Activated CD8-positive, alpha-beta memory T cell treated with anti-CD3 and anti-CD28 coated beads, Interleukin-2, amount 50 U/mL, for 24 hours (primary cell): ENCODE measurements around the gene CRELD2.

ENCODE experiments used
- DNase-seq: peaks from one replicate; pipeline ENCODE4 v3.0.0-alpha.2; 2020; ENCODE audit errors: extremely low read depth

CRELD2 gene

DNA sequence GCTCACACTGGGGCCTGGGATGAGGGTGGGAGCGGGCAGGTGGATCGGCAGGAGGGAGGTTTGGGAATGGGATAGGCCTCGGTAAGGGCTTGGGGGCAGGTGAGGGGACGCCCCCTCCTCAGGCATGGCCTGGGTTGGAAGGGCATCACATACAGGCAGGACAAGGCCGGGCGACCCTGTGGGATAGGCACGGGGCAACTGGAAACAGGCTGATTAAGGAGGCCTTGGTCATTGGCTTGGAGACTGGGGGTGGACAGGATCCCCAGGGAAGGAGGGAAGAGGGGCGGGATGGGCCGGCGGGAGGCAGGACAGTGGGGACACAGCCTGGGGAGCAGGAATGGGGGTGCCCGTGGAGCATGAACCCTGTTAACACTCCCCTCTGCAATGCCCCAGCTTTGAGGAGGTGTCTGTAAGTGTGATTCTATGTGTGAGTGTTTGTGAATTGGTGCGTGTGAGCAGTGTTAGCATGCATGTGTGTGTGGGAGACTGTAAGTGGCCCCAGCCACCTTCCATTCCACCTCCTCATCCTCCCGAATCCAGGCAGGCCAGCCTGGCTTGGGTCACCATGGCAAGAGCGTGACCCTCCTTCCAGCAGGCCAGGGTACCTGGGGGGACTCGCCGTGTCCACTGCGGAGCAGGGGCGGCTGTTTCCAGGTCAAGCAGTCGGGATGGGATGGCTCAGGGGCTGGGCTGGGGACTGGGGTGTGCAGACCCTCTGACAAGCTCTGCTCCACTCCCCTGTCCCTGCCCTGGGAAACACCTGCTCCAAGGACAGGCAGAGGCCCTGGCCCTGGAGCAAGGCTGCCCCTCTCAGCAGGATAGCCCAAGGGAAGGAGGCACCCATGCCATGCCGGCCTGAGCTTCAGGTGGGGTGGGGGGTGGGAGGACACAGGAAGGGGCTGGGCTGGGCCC, 38.7 kb downstream of the CRELD2 start:
- no peak for DNase-seq

DNA sequence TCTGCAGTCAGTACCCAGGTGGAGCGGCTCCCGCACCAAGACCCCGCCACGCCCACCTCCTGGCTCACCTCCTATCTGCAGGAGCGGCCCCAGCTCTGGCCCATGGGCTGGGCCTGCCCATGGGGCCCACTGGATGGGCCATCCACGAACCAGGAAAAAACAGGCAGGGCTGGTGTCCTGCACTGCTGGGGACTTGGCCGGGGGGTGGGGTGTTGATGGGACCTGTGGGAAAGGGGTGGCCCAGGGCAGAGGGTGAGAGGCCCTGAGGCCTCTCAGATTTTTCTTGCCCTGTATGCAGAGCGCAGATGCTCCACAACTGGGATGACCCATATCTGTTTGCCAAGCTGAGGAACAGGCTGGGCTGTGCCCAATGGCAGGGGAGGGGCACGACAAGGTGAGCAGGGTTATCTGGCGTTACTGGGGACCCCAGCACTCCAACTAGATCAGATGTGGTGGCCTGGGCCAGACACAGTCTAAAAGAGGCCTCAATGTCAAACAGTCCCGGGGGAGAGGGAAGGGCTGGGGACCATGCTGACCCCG, 39.5 kb downstream of the CRELD2 start:
- DNase-seq = no peak

DNA sequence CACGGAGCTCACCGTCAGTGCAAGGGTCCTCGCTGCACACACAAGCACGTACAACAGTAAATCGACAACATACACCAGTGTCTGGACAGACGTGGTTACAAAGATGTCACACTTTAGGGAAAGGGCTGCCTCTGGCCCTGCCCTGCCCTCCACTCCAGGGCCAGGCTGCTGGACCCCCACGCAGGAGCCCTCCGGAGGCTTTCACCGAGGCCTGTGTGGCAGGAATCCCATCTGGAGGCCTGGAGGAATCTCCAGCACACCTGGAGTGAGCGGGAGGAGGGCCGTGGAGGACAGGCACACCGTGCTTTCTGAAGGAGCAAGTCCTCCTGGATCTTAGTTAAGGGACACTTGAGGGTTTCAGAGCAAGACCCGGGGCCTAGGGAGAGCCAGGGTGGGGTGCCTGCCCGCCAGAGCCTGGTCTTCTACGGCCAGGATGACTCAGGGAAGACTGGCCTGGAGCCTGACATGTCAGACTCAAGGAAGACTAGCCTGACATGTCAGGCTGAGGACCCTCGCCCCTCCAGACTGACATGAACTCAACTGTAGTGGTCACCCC, 40.0 kb downstream of the CRELD2 start:
- DNase-seq = no peak

DNA sequence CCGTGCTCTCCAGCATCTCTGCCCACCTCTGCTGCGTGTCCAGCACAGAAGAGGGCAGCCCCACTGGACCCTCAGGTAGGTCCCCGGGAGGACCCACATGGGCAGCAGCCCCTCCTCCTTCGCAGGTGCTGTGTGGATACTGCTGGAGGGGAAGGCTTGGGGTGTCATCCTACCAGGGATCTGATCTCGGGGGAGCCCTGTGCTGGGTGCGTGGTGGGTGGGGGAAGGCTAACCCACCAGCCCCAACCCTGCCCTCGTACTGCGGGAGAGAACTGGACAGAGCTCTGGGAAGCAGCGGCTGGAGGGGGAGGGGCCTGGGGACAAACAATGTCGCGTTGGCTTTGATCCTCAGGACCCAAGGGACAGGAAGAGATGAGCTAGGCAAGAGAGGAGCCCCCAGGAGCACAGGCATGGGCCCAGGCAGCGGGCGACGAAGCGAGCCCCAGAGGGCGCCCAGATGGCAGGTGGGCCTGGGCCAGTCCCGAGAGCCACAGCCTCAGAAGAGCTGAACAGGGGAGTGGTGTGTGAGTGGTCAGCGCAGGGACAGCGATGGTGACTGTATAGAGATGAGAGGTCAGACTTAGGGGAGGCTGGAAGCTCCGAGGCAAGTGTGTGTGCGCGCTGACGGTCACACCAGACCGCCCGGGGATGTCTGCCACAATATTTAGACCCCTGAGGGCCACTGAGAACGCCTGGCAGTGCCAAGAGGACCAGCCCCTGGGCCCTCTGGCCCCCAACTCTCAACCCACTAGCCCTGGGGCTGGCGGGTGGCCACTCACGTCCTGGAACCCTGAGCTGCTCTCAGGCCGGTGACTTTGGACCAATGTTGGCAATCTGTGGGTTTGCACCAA, 40.7 kb downstream of the CRELD2 start:
- DNase-seq = no peak

DNA sequence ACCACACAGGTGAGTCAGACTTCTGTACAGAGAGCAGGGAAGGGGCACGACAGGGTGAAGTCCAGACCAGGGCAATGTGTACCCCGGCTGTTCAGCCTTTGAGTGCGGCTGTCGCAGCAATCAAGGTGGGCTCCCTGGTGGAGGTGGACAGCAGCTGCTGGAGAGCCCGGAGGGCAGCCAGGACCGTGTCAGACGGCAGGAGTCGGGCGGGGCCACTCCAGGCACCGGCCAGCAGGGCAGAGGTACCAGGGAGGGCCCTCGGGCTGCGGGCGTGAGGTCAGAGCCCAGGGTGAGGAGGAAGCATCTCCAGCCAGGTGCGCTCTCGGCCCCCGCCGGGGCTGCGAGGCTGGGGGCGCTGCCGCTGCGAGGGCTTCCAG, 41.3 kb downstream of the CRELD2 start:
- DNase-seq = no peak

DNA sequence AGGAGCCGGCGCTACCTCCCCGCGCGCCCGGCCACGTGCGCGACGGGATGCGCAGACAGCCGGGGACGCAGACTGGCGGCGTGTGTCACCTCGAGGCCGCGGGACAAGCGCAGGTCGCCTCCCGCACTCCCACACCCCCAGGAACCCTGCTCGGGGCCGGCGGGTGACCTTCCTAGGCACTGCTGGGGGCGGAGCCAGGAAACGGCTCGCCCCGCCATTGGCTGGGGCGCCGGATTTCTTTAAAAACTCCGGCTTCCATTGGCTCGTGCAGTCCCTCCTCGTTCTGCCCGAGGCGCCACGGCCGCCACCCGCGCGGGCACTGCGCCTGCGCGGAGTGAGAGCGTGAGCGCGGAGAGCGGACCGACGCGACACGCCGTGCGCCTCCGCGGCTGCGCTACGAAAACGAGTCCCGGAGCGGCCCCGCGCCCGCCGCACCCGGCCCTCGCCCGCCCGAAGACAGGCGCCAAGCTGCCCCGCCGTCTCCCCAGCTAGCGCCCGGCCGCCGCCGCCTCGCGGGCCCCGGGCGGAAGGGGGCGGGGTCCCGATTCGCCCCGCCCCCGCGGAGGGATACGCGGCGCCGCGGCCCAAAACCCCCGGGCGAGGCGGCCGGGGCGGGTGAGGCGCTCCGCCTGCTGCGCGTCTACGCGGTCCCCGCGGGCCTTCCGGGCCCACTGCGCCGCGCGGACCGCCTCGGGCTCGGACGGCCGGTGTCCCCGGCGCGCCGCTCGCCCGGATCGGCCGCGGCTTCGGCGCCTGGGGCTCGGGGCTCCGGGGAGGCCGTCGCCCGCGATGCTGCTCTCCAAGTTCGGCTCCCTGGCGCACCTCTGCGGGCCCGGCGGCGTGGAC, 41.9 kb downstream of the CRELD2 start, which contains the start of gene PIM3:
PIM3 (plus strand) TSS at position 614 of the 846 bp plus-strand sequence; CDS start at position 790, 176 bp downstream.
- DNase-seq = peak; percentile 70

DNA sequence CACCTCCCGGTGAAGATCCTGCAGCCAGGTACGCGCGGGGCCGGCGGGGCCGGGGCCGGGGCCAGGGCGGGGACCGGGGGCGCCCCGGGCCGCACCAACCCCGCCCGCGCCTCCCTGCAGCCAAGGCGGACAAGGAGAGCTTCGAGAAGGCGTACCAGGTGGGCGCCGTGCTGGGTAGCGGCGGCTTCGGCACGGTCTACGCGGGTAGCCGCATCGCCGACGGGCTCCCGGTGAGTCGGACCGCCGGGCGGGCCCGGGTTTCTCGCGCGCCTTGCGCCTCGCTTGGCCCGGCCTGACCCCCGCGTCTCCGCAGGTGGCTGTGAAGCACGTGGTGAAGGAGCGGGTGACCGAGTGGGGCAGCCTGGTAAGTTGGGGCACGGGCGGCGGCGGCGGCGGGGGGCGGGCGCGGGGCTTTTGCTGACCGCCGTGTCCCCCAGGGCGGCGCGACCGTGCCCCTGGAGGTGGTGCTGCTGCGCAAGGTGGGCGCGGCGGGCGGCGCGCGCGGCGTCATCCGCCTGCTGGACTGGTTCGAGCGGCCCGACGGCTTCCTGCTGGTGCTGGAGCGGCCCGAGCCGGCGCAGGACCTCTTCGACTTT, 42.7 kb downstream of the CRELD2 start:
- no peak for DNase-seq

DNA sequence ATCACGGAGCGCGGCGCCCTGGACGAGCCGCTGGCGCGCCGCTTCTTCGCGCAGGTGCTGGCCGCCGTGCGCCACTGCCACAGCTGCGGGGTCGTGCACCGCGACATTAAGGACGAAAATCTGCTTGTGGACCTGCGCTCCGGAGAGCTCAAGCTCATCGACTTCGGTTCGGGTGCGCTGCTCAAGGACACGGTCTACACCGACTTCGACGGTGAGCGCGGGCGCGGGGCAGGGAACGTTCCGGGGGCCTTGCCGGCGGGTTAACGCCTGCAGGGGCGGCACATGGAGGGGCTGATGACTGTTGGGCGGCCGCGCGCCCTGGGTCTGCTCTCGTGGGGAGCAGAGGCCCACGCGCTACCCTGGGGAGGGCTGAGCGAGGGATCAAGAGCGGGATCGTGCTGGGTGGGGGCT, 43.2 kb downstream of the CRELD2 start:
- no peak for DNase-seq

DNA sequence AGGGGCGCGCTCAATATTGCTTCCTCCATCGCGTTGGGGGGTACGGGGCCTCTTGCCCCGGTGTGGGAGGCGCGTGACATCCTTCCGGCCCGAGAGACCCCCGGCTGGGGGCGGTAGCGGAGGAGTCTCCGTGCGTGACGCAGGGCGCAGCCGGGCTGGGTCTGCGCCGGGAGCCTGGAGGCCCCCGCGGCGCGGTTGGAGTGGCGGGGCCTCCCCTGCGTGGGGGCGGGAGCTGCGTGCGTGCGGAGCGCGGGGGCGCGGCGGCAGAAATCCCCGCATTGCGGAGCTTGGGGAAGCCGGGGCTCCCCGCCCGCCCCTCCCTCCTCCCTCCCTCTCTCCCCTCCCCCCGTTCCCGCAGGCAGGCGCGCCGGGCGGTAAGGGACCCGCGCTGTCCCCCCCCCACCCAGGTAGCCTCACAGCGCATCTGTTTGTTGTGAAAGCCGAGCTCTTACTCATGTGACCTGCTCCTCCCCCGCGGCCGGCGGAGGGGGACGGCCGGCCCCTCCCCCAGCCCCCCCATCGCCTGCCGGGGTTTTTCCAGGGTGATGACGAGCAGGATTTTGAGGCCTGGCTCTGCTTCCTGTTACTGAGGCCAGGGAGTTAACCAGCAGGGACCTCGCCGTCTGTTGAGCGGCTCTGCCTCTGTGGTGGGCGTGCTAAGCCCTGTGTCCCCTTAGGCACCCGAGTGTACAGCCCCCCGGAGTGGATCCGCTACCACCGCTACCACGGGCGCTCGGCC, 43.7 kb downstream of the CRELD2 start:
- DNase-seq = peak; percentile 80

DNA sequence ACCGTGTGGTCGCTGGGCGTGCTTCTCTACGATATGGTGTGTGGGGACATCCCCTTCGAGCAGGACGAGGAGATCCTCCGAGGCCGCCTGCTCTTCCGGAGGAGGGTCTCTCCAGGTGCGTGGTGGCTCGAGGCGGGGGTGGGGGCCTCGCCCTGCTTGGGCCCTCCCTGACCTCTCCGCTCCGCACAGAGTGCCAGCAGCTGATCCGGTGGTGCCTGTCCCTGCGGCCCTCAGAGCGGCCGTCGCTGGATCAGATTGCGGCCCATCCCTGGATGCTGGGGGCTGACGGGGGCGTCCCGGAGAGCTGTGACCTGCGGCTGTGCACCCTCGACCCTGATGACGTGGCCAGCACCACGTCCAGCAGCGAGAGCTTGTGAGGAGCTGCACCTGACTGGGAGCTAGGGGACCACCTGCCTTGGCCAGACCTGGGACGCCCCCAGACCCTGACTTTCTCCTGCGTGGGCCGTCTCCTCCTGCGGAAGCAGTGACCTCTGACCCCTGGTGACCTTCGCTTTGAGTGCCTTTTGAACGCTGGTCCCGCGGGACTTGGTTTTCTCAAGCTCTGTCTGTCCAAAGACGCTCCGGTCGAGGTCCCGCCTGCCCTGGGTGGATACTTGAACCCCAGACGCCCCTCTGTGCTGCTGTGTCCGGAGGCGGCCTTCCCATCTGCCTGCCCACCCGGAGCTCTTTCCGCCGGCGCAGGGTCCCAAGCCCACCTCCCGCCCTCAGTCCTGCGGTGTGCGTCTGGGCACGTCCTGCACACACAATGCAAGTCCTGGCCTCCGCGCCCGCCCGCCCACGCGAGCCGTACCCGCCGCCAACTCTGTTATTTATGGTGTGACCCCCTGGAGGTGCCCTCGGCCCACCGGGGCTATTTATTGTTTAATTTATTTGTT, 44.6 kb downstream of the CRELD2 start:
- DNase-seq = no peak

DNA sequence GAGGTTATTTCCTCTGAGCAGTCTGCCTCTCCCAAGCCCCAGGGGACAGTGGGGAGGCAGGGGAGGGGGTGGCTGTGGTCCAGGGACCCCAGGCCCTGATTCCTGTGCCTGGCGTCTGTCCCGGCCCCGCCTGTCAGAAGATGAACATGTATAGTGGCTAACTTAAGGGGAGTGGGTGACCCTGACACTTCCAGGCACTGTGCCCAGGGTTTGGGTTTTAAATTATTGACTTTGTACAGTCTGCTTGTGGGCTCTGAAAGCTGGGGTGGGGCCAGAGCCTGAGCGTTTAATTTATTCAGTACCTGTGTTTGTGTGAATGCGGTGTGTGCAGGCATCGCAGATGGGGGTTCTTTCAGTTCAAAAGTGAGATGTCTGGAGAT, 45.2 kb downstream of the CRELD2 start:
- DNase-seq = no peak

DNA sequence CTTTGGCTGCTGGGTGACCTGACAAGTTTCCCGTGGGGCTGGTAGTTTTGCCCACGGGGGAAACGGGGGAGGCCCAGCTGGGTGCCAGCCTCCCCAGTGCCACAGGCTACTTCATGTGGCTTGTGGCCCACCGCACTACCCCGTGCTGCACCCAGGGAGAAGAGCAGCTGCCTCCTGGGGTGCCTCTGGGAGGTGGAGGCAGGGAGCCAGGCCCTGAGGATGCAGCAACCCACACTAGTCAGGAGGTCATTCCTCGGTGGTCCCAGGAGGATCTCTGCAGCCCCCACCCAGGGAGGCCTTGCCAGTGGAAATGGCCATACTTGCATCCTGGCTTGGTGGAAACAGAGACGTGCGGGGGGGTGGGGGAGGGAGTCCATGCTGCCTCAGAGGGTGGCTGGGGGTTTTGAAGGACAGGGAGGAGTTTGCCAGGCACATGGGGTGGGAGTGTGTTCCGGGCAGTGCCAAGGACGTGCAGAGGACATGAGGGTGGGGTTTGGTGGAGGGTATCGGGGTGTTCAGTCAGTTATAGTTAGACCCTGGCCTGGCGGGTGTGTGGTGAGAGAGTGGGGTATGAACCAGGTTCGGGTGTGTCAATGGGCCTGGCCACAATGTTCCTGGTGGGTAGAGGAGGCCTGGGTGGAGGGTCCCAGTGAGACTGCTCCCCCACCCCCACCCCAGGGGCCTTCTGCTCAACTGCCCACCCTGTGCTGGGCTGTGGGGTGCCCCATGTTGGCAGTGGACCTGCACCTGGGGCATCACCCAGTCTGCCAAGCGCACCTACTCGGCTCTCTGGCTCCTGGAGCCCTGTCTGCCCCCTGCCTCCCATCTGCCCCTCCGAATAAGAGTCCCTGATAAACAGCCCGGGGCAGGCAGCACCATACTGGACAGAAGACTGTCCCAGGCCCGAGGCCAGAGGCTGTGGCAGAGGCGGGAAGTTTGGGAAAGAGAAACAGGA, 46.0 kb downstream of the CRELD2 start:
- DNase-seq = no peak

DNA sequence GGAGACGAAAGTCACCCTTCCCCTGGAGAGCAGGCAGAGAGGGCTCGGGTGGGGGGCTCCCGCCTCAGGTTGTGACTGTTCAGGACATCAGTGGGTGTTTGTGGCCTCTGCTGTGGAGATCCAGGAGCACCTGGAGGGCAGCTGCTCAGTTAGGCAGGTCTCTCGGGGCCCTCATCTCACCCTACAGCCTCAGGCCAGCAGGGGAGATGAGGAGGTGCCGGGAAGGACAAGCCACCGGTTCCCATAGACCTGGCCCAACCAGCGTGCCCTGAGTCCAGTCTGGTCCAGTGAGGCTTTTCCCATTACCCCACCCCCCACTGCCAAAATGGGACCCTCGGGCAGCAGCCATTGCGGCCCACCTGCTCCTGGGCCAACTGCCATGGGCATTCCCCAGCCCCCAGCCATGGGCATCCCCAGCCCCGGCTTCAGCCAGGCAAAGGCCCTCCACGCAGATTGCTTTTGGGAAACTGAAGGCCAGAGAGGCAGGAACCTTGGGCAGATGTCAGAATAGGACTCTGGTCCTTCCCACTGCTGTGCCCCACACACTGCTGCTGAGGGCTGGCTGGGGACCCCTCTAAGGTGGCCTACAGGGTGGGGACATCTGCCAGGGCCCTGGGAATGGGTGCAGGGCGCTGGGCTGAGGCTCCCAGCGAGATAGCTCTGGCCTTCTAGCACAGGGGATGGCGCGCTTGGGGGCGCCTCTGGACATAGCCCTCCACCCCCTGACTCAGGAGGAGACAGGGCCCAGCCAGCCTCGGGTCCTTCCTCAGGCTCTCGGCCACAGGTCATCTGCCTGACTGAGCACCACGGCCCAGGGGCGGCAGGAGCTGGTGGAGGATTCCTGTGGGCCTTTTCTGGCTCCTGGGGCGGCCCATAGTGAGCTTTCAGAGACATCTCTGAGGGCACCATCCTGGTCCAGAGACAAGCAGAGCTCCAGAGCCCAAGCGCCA, 46.9 kb downstream of the CRELD2 start:
- no peak for DNase-seq

DNA sequence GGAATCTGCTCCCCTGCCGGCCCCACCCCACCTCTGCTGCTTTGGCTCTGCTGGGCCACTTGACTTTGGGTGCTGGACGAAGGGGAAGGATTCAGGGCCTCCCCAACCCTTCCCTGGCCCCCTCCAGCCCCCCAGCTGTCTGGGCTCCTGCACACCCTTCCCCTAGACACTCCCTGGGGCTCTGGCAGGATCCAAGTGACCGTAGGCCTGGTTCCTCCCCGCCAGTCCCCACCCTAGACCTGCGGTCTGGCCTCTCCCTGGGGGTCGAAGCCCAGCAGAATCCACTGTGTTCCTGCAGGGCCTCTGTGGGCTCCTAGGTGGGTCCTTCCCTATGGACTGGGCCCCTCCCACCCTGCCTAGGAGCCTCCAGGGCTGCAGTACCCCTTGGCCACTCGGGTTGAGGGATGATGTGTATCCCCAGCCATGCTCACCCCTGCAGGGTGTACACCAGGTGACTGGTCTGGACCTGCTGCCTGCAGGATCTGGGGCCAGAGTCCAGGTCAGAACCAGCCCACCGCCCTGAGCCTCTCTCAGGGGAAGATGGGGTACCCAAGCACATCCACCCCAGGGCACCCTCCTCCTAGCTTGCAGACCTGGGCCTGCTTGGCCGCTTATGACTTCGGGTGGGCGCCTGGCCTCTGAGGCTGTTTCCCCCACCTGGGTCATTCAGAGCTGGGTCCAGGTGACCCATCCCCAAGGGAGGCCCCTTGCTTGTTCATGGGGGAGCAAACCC, 47.8 kb downstream of the CRELD2 start:
- DNase-seq = no peak

DNA sequence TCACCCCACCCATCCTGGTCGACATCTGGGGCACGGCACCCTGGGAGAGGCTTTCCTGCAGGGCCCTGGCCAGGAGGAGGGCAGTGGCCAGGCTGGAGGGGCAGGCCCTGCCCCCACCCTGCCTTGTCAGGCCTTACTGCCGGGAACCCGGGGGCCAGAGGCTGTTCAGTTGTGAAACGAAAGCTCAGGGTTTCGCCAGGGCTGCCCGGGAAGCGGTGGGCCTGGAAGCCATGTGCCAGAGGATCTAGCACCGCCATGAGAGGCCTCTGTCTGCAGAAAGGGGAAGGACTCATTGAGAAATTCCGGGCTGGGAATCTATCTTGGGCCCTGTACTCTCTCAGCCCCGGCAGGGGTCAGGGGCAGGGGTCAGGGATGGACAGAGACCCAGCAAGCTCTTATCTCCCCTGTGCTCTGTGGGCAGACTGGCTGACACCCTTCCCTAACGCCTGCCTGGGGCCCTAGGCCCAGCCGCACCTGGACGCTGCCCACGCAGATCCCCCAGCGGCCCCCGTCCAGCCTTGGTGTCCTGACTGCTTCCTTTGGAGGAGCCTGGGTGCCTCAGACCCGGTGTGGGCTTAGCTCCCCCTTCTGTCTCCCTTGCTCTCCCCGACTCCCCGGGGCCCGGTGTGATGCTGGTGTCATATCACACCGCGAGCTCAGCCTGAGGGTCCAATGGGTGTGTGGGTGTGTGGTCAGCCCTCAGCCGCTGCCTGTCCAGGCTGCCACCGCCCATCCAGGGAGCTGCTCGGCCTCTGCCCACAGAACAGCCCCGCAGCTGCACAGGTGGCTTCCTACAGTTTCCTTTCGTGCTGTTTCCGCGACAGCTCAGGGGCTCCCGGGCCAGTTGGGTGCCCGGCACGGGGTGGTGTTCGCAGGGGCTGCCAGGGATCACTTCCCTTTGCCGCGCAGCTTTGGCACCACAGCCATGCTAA, 48.6 kb downstream of the CRELD2 start:
- DNase-seq = no peak
